Measurements from ENCODE around the gene EFEMP1.
"Not testable (repeated sequence)": the region's sequence is repeated elsewhere in the genome, so short reads cannot be mapped to it uniquely, and the experiment has no call there.

The EFEMP1 gene

GRCh38 chr2:55862673-55863390 is 60.8 kb downstream of the EFEMP1 start:
- DNase-seq = no peak

- DNase-seq = no peak
Observed at GRCh38 chr2:55862246-55862645, 61.3 kb downstream of the EFEMP1 start.

GRCh38 chr2:55861733-55862132 is 61.8 kb downstream of the EFEMP1 start:
- no peak for DNase-seq

GRCh38 chr2:55860832-55861231 is 62.8 kb downstream of the EFEMP1 start:
- no peak for DNase-seq

- DNase-seq = no peak
Observed at GRCh38 chr2:55859875-55860274, 63.7 kb downstream of the EFEMP1 start.

- DNase-seq = no peak
Observed at GRCh38 chr2:55857766-55858165, 65.8 kb downstream of the EFEMP1 start.

- DNase-seq = no peak
Observed at GRCh38 chr2:55856936-55857335, 66.6 kb downstream of the EFEMP1 start.

- no peak for DNase-seq
Observed at GRCh38 chr2:55848096-55848495, 75.5 kb downstream of the EFEMP1 start.

- DNase-seq = no peak
Observed at GRCh38 chr2:55846426-55846825, 77.2 kb downstream of the EFEMP1 start.

GRCh38 chr2:55844986-55845385 is 78.6 kb downstream of the EFEMP1 start:
- no peak for DNase-seq

- no peak for DNase-seq
Observed at GRCh38 chr2:55843994-55844345, 79.6 kb downstream of the EFEMP1 start.

- no peak for DNase-seq
Observed at GRCh38 chr2:55843096-55843993, 80.2 kb downstream of the EFEMP1 start.

- no peak for DNase-seq
Observed at GRCh38 chr2:55842046-55842445, 81.5 kb downstream of the EFEMP1 start.

GRCh38 chr2:55840460-55840859 is 83.1 kb downstream of the EFEMP1 start:
- DNase-seq = no peak

- no peak for DNase-seq
Observed at GRCh38 chr2:55839182-55839819, 84.3 kb downstream of the EFEMP1 start.

- DNase-seq = no peak
Observed at GRCh38 chr2:55838653-55839052, 84.9 kb downstream of the EFEMP1 start.

GRCh38 chr2:55838117-55838516 is 85.5 kb downstream of the EFEMP1 start:
- DNase-seq = not testable (repeated sequence)

- no peak for DNase-seq
Observed at GRCh38 chr2:55837073-55837472, 86.5 kb downstream of the EFEMP1 start.

- not testable (repeated sequence) for DNase-seq
Observed at GRCh38 chr2:55831671-55832410, 91.7 kb downstream of the EFEMP1 start.

- DNase-seq = no peak
Observed at GRCh38 chr2:55827855-55828254, 95.7 kb downstream of the EFEMP1 start.

GRCh38 chr2:55827428-55827827 is 96.2 kb downstream of the EFEMP1 start:
- not testable (repeated sequence) for DNase-seq

- DNase-seq = no peak
Observed at GRCh38 chr2:55826246-55826645, 97.3 kb downstream of the EFEMP1 start.

- DNase-seq = no peak
Observed at GRCh38 chr2:55824551-55825096, 99.0 kb downstream of the EFEMP1 start.
